ENCODE results near the gene SLC6A20.

GRCh38 chr3:45777746-45778386, 18.5 kb downstream of the SLC6A20 start:
- TF ChIP-seq CTCF (IDR thresholded peaks at IDR 0.05) = no peak
- TF ChIP-seq POLR2A (IDR thresholded peaks at IDR 0.05) = no peak
